Measurements from ENCODE around the gene HEPH.
"Not testable (repeated sequence)": the region's sequence is repeated elsewhere in the genome, so short reads cannot be mapped to it uniquely, and the experiment has no call there.

HEPH gene

DNA sequence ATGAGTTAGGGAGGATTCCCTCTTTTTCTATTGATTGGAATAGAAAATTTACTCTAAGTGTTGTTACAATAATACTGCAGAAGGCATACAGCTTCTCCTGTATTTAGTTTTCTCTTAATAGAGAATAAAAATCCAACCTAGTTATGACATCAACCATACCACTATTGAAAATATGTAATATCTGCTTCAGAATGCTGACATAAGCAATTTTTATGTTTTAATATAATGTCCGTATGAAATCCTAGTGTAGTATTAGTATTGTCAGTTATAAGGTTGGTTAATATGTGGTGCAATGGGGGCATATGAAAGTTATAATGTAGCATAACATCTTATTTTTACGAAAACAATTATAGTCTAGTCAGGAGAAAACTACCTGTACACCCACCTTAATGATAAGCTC lies 68.2 kb downstream of the HEPH start:
- no peak overlapping the region for H3K4me3 ChIP-seq (ENCODE audit: low read depth in 1 of 2, low read length in 2 of 2)
- no peaks in the 10 kb centered on the region for H3K36me3 ChIP-seq (ENCODE audit: control insufficient read depth in 1 of 2, insufficient read depth in 2 of 2, low read length in 2 of 2)
- H3K27ac ChIP-seq (ENCODE audit: low read length): no peak overlapping the region
- H3K27me3 ChIP-seq (ENCODE audit: low read depth, low read length): no peaks in the 10 kb centered on the region
- H3K9me3 ChIP-seq (ENCODE audit: control insufficient read depth in 1 of 2, low read length in 2 of 2): no peaks in the 10 kb centered on the region
- no peaks in the 10 kb centered on the region for H3K4me1 ChIP-seq (ENCODE audit: control insufficient read depth in 1 of 2, insufficient read depth in 2 of 2, low read length in 2 of 2)

- no peak overlapping the region for H3K4me3 ChIP-seq (ENCODE audit: low read depth in 1 of 2, low read length in 2 of 2)
- no peak overlapping the region for H3K27ac ChIP-seq (ENCODE audit: low read length)
- H3K36me3 ChIP-seq (ENCODE audit: control insufficient read depth in 1 of 2, insufficient read depth in 2 of 2, low read length in 2 of 2): no peaks in the 10 kb centered on the region
- no peaks in the 10 kb centered on the region for H3K27me3 ChIP-seq (ENCODE audit: low read depth, low read length)
- H3K4me1 ChIP-seq (ENCODE audit: control insufficient read depth in 1 of 2, insufficient read depth in 2 of 2, low read length in 2 of 2): no peaks in the 10 kb centered on the region
- H3K9me3 ChIP-seq (ENCODE audit: control insufficient read depth in 1 of 2, low read length in 2 of 2): no peaks in the 10 kb centered on the region
Measured at GRCh38 chrX:66233209-66233608, 69.2 kb downstream of the HEPH start.

GRCh38 chrX:66233904-66234303 lies 69.9 kb downstream of the HEPH start:
- not testable (repeated sequence) for H3K9me3 ChIP-seq (ENCODE audit: control insufficient read depth in 1 of 2, low read length in 2 of 2); H3K4me1 ChIP-seq (ENCODE audit: control insufficient read depth in 1 of 2, insufficient read depth in 2 of 2, low read length in 2 of 2); H3K36me3 ChIP-seq (ENCODE audit: control insufficient read depth in 1 of 2, insufficient read depth in 2 of 2, low read length in 2 of 2)

DNA sequence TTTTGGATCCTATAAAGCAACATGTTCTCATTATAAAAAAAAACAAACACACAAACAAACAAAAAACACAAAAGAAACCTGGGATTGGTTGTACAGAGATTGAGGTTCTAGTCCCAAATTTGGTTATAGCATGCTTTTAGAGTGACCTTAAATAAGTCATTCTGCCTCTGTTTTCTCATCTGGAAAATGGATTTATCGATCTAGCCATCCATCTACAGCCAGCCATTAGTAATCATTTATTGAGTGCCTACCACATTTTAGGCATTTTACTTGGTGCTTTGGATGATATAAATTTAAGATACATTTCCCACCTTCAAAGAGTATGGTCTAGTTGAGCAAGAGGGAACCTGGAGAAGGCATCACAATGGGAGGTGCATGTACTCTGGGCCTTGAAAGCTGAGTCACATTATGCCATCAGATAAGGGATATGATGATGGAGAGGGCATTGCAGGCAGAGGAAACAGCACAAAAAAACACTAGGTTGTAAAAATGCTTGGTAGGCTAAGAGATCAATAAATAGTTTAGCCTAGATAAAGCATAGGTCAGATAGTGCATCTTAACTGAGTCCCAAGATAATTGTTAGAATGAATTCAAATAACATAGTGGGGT lies 91.4 kb downstream of the HEPH start:
- Histone ChIP-seq H3K36me3 (ENCODE audit: control insufficient read depth in 1 of 2, insufficient read depth in 2 of 2, low read length in 2 of 2) (peaks cover 0 to 13% of the 10 kb centered on the region in 2 donors), H3K4me1 (ENCODE audit: control insufficient read depth in 1 of 2, insufficient read depth in 2 of 2, low read length in 2 of 2) (no peaks in the 10 kb centered on the region), H3K4me3 (ENCODE audit: low read depth in 1 of 2, low read length in 2 of 2) (no peak overlapping the region), H3K27ac (ENCODE audit: low read length) (no peak overlapping the region), H3K27me3 (ENCODE audit: low read depth, low read length) (no peaks in the 10 kb centered on the region), H3K9me3 (ENCODE audit: control insufficient read depth in 1 of 2, low read length in 2 of 2) (peaks cover 0 to 2% of the 10 kb centered on the region in 2 donors)

More at GRCh38 chrX:66233904-66234303, 69.9 kb downstream of the HEPH start:
- not testable (repeated sequence) for H3K27ac ChIP-seq (ENCODE audit: low read length); H3K4me3 ChIP-seq (ENCODE audit: low read depth in 1 of 2, low read length in 2 of 2); H3K27me3 ChIP-seq (ENCODE audit: low read depth, low read length)

DNA sequence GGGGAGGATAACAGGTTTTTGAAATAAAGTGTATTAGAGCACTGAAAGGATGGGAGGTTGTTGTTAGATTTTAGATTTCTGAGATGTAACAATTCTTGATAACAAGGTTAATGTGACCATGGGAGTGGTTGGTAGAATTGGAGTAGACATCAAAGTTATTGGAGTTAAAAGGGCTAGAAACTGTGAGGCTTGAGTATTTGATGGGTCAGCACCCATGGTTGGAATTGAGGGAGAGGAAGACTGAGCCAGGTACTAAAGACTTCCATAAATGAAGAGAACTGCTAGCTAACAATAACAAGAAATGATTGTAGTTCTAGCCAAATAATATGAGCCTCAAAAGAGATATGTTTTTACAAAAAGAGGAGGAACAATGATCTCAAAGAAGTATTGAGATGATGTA lies 98.8 kb downstream of the HEPH start:
- Histone ChIP-seq H3K27ac (ENCODE audit: low read length) (no peak overlapping the region), H3K36me3 (ENCODE audit: control insufficient read depth in 1 of 2, insufficient read depth in 2 of 2, low read length in 2 of 2) (peaks cover 10 to 57% of the 10 kb centered on the region in 2 donors), H3K27me3 (ENCODE audit: low read depth, low read length) (no peaks in the 10 kb centered on the region), H3K9me3 (ENCODE audit: control insufficient read depth in 1 of 2, low read length in 2 of 2) (no peaks in the 10 kb centered on the region), H3K4me1 (ENCODE audit: control insufficient read depth in 1 of 2, insufficient read depth in 2 of 2, low read length in 2 of 2) (no peaks in the 10 kb centered on the region), H3K4me3 (ENCODE audit: low read depth in 1 of 2, low read length in 2 of 2) (no peak overlapping the region)

Measured in muscle layer of duodenum (tissue), 2 donors.